ENCODE measurements around the gene PCNX1. TPM values are rescaled to one million over a fixed set of nuclear protein-coding genes. Genes with fewer than 3 reads are reported as not detected.

Gene PCNX1
- total RNA-seq, 1 donor from 2014 or later: 37.9 TPM

GRCh38 chr14:70947739-70948138, 40.5 kb downstream of the PCNX1 start:
- H3K9me3 Mint-ChIP-seq: peaks cover 21% of the 10 kb centered on the region
- no peak overlapping the region for H3K27ac Mint-ChIP-seq
- no peaks in the 10 kb centered on the region for H3K27me3 Mint-ChIP-seq
- no peaks in the 10 kb centered on the region for H3K4me1 Mint-ChIP-seq (ENCODE audit: unreplicated experiment)
- H3K36me3 Mint-ChIP-seq: peaks cover 48% of the 10 kb centered on the region
- no peak for DNase-seq (ENCODE audit: extremely low spot score, unreplicated experiment)
- no peak overlapping the region for H3K4me3 Mint-ChIP-seq
- TF ChIP-seq, protein P1, sequence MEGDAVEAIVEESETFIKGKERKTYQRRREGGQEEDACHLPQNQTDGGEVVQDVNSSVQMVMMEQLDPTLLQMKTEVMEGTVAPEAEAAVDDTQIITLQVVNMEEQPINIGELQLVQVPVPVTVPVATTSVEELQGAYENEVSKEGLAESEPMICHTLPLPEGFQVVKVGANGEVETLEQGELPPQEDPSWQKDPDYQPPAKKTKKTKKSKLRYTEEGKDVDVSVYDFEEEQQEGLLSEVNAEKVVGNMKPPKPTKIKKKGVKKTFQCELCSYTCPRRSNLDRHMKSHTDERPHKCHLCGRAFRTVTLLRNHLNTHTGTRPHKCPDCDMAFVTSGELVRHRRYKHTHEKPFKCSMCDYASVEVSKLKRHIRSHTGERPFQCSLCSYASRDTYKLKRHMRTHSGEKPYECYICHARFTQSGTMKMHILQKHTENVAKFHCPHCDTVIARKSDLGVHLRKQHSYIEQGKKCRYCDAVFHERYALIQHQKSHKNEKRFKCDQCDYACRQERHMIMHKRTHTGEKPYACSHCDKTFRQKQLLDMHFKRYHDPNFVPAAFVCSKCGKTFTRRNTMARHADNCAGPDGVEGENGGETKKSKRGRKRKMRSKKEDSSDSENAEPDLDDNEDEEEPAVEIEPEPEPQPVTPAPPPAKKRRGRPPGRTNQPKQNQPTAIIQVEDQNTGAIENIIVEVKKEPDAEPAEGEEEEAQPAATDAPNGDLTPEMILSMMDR (conservative IDR thresholded peaks at IDR 0.05): no peak

DNA sequence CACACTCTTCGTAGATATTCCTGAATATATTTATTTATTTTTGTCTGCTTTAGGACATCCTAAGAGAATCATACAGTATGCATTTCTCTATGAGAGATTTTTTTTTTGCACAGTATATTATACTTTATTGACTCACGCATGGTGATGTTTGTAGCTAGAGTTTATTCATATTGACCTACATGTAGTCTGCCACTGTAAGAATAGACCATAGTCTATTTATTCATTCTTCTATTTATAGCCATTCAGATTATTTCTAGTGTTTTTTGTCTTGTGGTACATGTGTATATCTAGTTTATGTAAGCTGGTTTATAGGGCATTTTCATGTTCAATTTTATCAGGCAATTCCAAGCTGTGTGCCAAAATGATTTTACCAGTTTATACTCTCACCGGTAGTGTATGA, 45.2 kb downstream of the PCNX1 start:
- Mint-ChIP-seq H3K27ac (no peak overlapping the region), H3K9me3 (peaks cover 11% of the 10 kb centered on the region), H3K4me3 (no peak overlapping the region), H3K4me1 (ENCODE audit: unreplicated experiment) (no peaks in the 10 kb centered on the region), H3K36me3 (peaks cover 20% of the 10 kb centered on the region), H3K27me3 (no peaks in the 10 kb centered on the region)
- TF ChIP-seq, protein P1 (conservative IDR thresholded peaks at IDR 0.05): no peak
- DNase-seq (ENCODE audit: extremely low spot score, unreplicated experiment): no peak

DNA sequence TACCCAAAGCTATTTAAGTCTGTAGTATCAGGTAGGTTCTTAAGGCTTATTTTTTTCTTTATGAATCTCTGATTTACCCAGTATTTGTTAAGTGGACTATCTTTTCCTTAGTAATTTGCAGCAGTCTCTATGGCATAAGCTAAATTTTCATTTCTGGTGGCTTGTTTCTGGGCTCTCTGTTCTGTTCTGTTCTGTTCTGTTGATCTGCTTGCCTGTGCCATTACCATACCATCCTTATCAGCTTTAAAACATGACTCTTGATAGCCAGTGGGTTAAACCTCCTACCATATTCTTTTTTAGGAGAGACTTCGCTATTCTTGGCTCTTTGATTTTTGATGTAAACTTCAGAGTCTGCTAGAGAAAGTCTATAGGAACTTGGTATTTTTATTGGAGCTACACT, 46.8 kb downstream of the PCNX1 start:
- Mint-ChIP-seq H3K27ac (no peak overlapping the region), H3K27me3 (no peaks in the 10 kb centered on the region), H3K36me3 (peaks cover 18% of the 10 kb centered on the region), H3K4me3 (no peak overlapping the region), H3K9me3 (peaks cover 4% of the 10 kb centered on the region), H3K4me1 (ENCODE audit: unreplicated experiment) (no peaks in the 10 kb centered on the region)
- TF ChIP-seq, protein P1 (conservative IDR thresholded peaks at IDR 0.05): no peak
- DNase-seq (ENCODE audit: extremely low spot score, unreplicated experiment): no peak

- Mint-ChIP-seq H3K4me3 (no peak overlapping the region), H3K27me3 (no peaks in the 10 kb centered on the region), H3K4me1 (ENCODE audit: unreplicated experiment) (no peaks in the 10 kb centered on the region), H3K27ac (no peak overlapping the region), H3K36me3 (peaks cover 12% of the 10 kb centered on the region), H3K9me3 (no peaks in the 10 kb centered on the region)
- DNase-seq (ENCODE audit: extremely low spot score, unreplicated experiment): no peak
- TF ChIP-seq, protein P1 (conservative IDR thresholded peaks at IDR 0.05): peak; percentile 67
Observed at GRCh38 chr14:70955543-70956480, 48.6 kb downstream of the PCNX1 start.

DNA sequence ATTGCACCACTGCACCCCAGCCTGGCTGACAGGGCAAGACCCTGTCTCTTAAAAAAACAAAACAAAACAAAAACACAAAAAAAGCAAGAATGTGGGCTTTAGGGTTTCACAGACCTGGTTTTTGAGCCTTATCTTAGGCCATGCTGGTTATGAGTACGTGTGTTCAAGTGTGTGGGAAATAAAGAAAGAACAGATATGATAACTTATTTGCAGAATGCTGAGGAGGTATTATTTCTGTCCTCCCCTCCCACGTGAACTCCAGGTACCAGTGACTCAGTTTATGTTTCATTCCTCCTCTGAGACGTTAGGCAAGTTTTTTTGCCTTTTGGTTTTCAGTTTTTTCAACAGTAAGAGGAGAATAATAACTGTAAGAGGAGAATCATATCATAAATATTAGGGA, 49.3 kb downstream of the PCNX1 start:
- no peak overlapping the region for H3K4me3 Mint-ChIP-seq
- H3K27me3 Mint-ChIP-seq: no peaks in the 10 kb centered on the region
- no peaks in the 10 kb centered on the region for H3K9me3 Mint-ChIP-seq
- H3K27ac Mint-ChIP-seq: no peak overlapping the region
- peaks cover 12% of the 10 kb centered on the region for H3K36me3 Mint-ChIP-seq
- TF ChIP-seq, protein P1 (conservative IDR thresholded peaks at IDR 0.05): no peak
- no peaks in the 10 kb centered on the region for H3K4me1 Mint-ChIP-seq (ENCODE audit: unreplicated experiment)
- no peak for DNase-seq (ENCODE audit: extremely low spot score, unreplicated experiment)
